NCI-H1694 treated with DMSO at 0.1 percent for 48 hours (cell line): ENCODE data around the gene TUBB4B.

Source experiments
- DNase-seq: peaks from one replicate; lab custom pipeline; 2025; lab: John Stamatoyannopoulos, UW

Gene TUBB4B

GRCh38 chr9:137226338-137227053 is 14.6 kb upstream of the TUBB4B start:
- no peak for DNase-seq

DNA sequence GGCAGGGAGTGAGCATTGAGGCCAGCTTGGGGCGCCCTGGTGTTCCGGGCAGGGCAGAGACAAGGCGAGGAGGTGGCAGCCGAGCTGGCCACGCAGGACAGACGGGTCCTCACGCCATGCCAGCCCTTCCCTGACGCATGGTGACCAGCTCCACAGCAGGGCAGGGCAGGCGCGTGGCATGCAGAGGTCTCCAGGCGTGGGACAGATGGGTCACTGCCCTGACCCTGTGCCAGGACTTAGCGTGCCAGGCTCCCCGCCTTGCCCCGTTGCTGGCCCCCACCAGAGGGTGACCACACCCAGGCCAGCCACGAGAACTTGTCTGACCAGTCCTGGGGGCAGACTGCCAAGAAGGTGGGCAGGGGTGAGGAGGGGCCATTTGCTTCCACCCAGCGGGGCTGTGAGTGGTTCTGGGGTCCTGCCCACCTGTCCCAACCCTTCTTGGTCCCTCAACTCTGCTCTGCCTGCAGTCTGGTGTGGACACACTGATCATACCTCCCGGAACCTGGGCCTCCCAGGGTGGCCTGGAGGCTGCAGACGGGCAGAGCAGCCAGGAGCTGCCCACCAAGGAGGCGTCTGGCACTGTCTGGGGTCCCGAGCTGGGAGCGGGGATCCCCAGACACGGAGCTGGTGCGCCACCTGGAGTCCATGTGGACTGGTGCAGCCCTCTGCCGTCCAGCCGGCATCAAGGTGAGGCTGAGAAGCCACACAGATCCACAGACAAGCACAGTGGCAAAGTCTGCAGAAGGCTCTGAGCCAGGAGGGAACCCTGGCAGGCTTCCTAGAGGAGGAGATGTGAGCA is 13.8 kb upstream of the TUBB4B start, which contains the start of gene RNF224:
Gene RNF224, plus strand, starts transcription at position 449 of the 799 bp plus-strand sequence. CDS start 834 bp downstream, outside the sequence.
- DNase-seq, result peak; percentile 42

DNA sequence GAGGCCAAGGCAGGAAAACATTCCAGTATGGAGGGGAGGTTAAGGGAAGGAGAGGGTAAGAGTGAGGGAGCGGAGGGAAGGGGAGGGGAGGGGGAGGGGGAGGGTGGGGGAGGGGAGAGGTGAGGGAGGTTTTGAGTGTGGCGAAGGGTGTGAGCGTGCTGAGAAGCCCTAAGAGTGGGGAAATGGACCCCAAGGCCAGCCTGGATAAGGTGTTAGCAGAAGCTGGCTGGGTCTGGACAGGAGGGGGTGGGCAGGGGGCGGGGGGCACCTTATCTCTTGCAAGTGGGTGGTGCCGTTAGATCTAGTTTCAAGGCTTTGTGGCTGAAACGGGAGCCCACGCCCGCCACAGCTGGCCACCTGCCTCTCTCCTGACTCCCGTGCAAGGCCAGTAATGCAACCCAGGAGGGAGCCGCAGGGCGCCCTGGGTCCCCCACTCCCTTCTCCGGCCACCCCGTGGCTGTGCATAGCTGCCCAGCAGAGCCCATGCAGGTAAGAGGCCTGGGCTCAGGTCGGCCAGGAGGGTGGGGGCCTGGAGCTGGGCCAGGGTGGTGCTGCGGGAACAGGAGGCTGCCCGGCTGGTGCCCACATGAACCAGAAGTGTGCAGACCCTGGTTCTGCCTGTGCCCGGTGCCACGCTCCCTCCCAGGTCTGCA is 13.1 kb upstream of the TUBB4B start:
- no peak for DNase-seq

DNA sequence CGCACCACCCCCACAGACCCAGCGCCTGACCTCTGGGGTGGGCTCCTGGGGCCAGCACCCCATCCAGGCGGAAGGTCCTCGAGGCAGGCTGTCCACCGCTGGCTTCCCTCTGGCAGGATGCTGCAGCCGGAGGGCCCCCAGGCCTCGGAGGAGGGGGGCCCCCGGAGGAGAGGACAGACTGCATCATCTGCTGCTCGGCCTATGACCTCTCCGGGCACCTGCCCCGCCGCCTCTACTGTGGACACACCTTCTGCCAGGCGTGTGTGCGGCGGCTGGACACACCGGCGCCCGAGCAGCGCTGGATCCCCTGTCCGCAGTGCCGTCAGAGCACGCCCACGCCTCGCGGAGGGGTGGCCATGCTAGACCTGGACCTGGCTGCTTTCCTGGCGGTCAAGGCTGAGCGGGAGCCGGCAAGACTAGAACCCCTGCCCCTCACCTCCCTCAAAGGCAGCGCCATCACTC is 12.6 kb upstream of the TUBB4B start:
- DNase-seq, result no peak

DNA sequence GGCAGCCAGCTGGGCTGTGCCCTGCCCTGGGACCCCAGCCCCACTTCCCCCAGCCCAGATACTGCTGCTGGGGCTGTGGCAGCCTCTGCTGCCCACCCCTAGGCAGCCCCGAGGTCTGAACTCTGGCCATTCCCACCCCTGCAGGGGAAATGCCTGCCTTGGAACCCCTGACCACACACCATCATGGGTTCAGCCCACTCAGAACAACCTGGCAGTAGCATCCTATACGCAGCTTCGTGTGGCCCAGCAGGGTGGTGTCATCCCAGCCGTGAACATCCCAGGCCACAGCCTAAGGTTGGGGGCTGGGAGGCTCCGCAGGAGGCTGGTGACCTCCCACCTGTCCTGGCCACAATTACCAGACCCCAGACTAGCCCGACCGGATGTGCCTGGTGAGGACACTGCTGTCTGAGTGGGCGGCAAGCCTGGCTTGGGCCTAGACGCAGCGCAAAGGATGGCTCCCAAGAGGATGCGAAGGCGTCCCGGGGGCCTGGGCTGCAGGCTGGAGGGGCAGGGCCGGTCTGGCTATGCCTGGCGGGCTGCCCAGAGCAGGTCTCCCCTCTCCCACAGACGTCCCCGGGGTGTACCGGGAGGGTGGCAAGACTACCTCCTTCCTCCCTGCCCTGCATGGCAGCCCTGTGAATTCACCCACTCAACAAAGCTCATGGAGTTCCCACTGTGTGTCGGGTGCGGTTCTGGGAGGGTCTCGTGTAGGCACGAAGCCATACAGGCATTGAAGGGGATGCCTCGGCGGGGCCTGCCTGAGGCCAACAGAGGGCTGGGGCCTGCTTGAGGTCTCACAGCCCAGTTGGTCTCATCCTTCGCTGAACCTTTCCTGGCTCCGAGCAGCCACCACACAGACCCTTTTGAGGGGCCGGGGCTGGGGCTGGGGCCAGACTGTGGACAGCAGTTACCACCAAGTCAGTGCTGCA is 11.9 kb upstream of the TUBB4B start:
- no peak for DNase-seq

- DNase-seq, result no peak
Measured at GRCh38 chr9:137229903-137230704, 11.0 kb upstream of the TUBB4B start.

DNA sequence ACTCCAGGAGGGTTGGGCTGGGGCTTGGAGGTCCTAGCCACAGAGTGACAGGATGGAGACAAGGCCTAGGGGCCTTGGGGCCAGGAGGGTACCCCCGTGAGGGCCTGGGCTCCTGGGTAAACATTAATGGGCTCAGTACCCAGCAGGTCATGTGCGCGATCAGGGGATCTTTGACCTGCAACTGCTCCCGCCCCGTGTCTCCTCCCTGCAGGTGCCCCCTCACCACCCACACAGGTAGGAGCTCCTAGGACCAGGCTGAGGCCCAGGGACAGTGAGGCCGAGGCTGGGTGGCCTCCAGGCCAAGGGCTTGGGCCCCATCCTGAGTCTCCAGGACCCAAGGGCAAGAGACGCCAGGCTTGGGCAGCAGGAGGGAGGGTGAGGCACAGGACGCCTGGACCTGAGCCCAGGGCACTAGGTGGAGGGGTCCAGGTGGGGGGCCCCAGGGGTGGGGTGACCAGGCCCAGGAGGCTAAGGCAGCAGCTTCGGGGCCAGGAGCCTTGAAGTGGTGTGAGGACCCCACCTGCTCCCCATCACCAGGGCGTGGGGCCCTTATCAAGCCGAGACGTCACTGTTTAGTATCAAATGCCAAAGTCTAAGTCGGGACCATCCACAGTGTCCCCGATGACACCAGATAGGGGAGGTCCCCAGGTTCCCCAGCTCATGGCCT is 10.2 kb upstream of the TUBB4B start, which contains the start of gene SLC34A3:
Gene SLC34A3, plus strand, starts transcription at position 197 of the 667 bp plus-strand sequence. CDS start 802 bp downstream, outside the sequence.
- no peak for DNase-seq

- DNase-seq, result no peak
Measured at GRCh38 chr9:137231372-137232039, 9.6 kb upstream of the TUBB4B start.

GRCh38 chr9:137232101-137232500 is 9.0 kb upstream of the TUBB4B start:
- DNase-seq, result no peak

DNA sequence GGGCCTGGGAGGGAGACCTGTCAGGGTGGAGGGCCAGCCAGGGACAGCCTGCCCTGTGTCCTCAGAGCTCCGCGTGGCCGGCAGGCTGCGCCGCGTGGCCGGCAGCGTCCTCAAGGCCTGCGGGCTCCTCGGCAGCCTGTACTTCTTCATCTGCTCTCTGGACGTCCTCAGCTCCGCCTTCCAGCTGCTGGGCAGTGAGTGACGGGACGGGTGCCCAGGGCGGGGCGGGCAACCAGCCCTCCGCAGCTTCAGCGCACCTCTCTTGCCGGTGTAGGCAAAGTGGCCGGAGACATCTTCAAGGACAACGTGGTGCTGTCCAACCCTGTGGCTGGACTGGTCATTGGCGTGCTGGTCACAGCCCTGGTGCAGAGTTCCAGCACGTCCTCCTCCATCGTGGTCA is 8.6 kb upstream of the TUBB4B start:
- DNase-seq, result no peak

- DNase-seq, result no peak
Measured at GRCh38 chr9:137233143-137233980, 7.7 kb upstream of the TUBB4B start.

DNA sequence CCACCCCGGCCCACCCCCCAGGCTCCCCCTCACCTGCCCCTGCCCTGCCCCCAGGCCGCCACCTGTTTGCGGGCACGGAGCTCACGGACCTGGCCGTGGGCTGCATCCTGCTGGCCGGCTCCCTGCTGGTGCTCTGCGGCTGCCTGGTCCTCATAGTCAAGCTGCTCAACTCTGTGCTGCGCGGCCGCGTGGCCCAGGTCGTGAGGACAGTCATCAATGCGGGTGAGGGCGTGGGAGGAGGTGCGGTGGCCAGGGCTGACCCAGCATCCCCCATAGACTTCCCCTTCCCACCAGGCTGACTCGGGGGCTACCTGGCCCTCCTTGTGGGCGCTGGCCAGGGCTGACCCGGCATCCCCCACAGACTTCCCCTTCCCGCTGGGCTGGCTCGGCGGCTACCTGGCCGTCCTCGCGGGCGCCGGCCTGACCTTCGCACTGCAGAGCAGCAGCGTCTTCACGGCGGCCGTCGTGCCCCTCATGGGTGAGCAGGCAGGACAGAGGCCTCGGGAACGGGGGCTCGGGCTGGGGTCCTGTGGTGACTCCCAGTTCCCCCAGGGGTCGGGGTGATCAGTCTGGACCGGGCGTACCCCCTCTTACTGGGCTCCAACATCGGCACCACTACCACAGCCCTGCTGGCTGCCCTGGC is 6.9 kb upstream of the TUBB4B start:
- no peak for DNase-seq

- no peak for DNase-seq
Measured at GRCh38 chr9:137234758-137235423, 6.2 kb upstream of the TUBB4B start.

GRCh38 chr9:137235424-137236237 is 5.5 kb upstream of the TUBB4B start:
- no peak for DNase-seq

DNA sequence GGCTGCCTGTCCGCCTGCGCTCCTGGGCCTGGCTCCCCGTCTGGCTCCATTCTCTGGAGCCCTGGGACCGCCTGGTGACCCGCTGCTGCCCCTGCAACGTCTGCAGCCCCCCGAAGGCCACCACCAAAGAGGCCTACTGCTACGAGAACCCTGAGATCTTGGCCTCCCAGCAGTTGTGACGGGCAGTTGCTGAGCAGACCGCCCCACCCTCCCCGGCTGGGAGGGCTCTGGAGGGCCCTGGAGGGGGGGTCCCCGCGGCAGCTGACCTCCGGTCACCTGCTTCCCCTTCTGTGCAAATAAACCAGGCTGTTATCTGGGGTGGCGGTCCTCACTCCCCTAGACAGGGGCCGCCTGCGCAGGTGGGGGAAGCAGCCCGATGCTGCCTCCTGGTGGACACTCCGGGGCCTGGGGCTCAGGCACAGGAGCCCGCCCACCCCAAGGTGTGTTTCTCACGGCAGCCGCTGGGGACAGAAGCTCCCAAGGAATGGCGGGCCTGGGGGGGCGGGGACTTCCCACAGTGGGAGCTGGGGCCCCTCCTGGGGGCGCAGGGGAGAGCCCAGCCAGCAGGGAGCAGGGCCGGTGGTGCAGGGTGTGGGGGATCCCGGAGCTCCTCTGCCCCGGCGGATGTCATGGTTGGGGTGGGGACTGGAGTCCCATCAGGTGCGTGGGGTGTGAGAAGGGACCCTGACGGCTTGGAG is 4.7 kb upstream of the TUBB4B start:
- peak; percentile 42 for DNase-seq

GRCh38 chr9:137236936-137237421 is 4.1 kb upstream of the TUBB4B start:
- no peak for DNase-seq
